ENCODE results near the gene ZYG11B.
"Not testable (repeated sequence)": the region's sequence is repeated elsewhere in the genome, so short reads cannot be mapped to it uniquely, and the experiment has no call there.

ZYG11B gene

DNA sequence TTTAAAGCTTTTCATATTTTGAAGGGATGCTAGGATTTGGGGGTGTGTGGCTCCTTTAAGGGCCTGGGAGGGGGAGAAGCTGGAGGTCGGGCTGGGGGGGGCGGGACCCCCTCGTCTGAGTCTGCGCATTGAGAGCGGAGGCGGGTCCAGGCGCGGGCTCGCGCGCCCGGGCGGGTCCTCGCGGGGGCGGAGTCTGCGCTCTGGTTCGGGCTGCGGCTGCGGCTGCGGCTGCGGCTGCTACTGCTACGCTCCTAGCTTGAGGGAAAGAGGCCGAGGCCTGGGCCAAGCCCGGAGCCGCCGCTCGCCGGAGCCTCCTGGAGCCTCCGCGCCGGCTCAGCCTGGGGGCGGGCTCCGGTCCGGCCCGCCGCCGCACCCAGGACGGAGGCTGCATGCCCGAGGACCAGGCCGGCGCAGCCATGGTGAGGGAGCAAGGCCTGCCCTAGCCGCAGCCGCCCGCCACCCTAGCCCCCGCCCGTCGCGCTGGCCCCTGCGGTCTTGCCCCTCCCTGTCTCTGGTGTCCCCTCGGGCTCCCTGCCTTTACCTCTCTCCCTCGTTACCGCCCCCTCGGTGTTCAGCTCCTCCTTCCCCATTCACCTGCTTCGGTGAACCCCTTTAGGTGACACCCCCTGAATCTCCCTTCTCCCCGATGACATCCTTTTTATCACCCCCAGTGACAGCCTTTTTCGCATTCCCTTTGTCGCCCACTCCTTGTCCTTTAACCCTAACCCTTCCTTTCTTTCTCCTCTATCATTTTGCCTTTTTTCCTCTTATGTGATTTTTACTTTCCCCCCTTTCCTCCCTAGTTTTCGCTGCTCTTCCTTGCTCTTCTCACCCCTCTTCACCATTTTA lies at the start of gene ZYG11B:
Gene ZYG11B, plus strand, starts transcription at position 189 of the 849 bp plus-strand sequence. Its CDS starts 201 bp downstream, at position 390.
- DNase-seq = peak; percentile 79

DNA sequence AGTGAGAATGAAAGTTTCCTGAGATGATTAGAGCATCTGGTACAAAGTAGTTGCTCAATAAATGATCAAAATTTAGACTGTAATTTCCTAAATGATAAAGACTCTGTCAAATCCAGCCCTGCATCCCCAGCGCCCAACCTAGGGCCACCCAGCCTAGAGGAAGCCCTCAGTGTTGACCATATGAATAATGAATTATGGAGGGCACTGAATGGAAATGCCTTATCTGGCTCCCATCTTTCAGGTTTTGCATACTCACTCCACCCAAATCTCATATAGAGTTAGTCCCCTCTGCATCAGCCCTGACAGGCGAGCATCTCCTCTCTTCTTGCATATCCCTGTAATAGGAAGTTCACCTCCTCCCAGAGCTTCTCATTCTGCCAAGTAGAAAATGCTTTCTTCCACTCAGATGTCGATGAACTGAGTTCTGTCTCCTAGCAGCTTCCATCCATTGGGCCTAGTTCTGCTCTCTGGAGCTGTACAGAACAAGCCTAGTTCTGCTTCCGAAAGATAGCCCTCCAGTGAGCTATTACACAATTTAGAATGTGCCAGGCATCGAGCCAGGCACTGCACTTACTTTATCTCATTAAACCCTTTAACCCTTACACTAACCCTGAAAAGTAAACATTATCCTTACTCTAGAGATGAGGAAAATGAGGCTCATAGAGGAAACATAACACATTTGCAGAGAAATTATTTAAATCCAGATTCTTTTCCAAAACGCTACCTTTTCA lies 49.0 kb upstream of the ZYG11B start:
- DNase-seq = no peak

DNA sequence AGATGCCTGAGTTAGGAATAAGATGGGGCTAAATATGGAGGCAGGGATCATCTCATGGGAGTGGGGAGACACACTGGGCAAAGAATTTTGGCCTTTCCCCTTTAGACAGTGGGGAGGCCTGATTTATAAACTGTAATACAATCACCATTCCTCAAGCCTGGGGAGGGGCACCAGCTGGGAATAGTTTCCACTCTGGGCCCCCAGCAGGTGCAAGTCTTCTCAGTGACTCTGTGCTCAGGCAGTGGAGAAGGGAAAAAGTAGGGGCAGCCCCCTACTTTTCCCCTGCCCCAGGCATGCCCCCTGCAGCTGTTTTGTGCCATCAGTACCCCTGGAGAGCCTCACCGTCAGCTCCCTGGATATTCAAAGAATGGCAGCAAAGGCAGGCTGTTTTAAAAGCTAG lies 47.2 kb upstream of the ZYG11B start:
- DNase-seq = no peak

GRCh38 chr1:52679498-52679897 lies 46.8 kb upstream of the ZYG11B start:
- DNase-seq = no peak

- DNase-seq = no peak
These were observed 45.9 kb upstream of the ZYG11B start for GRCh38 chr1:52680353-52680752.

GRCh38 chr1:52681136-52681535 lies 45.1 kb upstream of the ZYG11B start:
- no peak for DNase-seq

DNA sequence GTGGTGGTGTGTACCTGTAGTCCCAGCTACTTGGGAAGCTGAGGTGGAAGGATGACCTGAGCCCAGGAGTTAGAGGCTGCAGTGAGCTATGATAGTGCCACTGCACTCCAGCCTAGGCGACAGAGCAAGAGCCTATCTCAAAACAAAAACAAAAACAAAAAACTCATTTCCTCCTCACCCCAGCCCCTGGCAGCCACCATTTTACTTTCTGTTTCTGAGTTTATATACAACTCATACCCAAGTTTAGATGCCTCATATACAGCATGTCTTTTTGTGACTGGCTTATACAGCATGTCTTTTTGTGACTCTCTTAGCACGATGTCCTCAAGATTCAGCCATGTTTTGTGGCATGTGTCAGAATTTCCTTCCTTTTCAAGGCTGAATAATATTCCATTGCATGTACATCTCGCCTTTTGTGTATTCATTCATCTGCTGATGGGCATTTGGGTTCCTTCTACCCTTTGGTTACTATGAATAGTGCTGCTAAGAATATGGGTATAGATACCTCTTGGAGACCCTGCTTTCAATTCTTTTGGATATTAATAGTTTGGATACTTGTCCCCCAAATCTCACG lies 42.8 kb upstream of the ZYG11B start:
- no peak for DNase-seq

DNA sequence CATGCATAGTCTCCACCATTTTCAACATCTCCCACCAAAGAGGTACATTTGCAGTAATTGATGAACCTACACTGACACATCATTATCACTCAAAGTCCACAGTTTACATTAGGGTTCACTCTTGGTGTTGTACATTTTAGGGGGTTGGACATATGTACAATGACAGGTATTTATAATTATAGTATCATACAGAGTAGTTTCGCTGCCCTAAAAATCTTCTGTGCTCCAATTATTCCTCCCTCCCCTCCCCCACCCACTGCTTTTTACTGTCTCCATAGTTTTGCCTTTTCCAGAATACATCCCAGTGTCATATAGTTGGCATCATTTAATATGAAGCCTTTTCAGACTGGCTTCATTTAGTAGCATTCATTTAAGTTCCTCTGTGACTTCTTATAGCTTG lies 41.7 kb upstream of the ZYG11B start:
- DNase-seq = no peak

DNA sequence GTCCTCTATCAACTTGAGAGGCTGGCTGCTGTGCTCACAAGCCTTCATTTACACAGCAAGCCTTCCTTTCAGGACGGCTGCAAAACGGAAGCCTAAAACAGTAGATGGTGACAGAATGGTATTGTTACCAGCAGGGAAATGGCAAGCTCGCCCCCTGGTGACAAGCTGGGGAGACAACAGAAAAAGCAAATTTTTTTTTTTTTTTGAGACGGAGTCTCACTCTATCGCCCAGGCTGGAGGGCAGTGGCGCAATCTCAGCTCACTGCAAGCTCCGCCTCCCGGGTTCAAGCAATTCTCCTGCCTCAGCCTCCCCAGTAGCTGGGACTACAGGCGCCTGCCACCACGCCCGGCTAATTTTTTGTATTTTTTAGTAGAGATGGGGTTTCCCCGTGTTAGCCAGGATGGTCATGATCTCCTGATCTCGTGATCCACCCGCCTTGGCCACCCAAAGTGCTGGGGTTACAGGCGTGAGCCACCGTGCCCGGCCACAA lies 39.9 kb upstream of the ZYG11B start:
- DNase-seq = not testable (repeated sequence)

GRCh38 chr1:52686830-52687229 lies 39.4 kb upstream of the ZYG11B start:
- DNase-seq = no peak

DNA sequence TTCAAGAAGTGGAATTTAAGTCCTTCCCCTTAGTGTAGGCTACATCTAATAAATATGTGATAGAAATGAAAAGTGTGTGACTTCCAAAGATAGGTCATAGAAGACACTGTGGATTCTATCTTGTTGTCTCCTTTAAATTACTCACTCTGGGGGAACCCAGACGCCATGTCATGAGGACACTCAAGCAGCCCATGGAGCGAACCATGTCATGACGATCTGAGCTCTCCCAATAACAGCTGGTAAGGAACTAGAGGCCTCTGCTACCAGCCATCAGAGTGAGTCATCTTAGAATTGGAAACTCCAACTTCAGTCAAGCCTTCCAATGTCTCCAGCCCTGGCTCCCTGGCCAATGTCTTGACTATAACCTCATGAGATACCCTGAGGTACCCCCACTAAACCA lies 34.4 kb upstream of the ZYG11B start:
- DNase-seq = no peak

DNA sequence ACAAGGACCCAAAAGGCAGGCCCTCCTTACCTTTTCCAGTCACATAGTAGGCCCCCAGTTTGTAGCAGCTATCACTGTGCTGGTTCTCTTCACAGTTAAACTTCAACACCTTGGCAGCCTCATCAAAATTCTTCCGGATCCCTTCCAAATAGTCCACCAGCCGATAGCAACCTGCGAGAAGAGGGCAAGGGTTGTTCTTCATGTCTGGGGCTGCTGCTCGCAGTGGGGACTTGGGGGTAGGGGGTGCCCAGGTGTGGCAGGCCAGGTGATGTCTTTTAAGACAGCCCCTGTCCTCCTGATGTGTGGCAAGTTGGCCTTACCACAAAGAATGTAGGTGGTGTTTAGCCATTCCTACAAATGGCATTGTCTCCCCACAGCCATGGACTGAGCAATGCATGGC lies 33.6 kb upstream of the ZYG11B start:
- no peak for DNase-seq

DNA sequence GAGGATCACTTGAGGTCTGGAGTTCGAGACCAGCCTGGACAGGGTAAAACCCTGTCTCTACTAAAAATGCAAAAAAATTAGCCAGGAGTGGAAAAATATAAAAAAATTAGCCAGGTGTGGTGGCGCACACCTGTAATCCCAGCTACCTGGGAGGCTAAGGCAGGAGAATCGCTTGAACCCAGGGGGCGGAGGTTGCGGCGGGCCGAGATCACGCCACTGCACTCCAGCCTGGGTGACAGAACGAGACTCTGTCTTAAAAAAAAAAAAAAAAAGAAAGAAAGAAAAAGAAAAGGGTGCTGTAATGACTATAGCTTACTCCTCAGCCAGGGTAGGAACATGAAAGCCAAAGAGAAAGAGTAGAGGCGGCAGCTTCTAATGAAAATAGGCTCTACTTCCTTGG lies 32.9 kb upstream of the ZYG11B start:
- DNase-seq = not testable (repeated sequence)

DNA sequence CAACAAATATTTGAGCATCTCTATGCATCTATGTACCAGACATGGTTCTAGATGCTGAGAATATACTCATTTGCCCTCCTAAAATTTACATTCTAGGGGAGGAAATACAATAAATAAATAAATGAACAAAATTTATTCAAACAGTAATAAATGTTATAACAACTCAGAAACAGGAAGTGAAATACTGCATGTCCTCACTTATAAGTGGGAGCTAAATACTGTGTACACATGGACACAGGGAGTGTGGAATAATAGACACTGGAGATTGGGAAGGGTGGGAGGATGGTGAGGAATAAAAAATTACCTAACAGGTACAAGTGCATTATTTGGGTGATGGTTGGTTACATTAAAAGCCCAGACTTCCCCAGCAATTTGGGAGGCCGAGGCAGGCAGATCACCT lies 32.4 kb upstream of the ZYG11B start:
- DNase-seq = no peak

- no peak for DNase-seq
These were observed 30.6 kb upstream of the ZYG11B start for GRCh38 chr1:52695627-52696026.

DNA sequence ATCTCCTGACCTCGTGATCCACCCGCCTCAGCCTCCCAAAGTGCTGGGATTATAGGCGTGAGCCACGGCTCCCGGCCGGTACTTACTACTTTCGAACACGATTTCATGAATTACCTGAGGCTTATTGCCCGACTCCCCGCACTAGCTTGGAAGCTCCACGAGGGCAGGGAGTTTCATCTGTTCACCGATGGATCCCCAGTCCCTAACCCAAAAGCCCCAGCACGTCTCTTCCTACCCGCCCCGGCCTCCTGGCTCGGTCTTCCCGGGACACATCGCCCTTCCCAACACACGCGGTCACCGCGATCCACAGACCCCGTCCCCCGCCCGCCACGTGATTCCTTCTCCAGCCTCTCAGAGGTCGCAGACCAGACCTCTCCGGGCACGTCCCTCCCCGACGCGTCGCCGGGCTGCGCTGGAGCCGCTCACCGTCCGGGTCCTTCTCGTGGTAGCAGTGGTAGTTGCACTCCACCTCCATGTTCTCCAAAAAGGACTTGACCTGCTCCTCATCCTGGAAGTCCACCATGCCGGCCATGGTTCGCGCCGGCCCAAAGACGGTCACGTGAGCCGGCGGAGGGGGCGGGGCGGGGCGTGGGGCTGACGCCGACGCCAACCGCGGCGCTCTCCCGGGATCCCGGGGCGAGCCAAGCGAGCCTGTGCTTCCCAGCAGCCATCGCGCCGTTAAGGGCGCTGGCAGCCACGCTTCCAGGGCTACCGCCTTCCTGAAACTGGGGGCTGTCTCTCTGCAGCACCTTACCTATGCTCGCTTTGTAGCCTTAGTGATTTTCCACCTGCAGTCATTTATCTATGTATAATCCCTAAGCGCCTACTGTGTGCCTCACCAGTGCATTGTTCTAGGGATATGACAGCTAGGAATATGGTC lies 28.2 kb upstream of the ZYG11B start, which contains the start of gene COA7:
Gene COA7, minus strand, starts transcription at position 553 of the 880 bp plus-strand sequence. Its CDS starts 21 bp downstream, at position 532.
- DNase-seq = peak; percentile 66

DNA sequence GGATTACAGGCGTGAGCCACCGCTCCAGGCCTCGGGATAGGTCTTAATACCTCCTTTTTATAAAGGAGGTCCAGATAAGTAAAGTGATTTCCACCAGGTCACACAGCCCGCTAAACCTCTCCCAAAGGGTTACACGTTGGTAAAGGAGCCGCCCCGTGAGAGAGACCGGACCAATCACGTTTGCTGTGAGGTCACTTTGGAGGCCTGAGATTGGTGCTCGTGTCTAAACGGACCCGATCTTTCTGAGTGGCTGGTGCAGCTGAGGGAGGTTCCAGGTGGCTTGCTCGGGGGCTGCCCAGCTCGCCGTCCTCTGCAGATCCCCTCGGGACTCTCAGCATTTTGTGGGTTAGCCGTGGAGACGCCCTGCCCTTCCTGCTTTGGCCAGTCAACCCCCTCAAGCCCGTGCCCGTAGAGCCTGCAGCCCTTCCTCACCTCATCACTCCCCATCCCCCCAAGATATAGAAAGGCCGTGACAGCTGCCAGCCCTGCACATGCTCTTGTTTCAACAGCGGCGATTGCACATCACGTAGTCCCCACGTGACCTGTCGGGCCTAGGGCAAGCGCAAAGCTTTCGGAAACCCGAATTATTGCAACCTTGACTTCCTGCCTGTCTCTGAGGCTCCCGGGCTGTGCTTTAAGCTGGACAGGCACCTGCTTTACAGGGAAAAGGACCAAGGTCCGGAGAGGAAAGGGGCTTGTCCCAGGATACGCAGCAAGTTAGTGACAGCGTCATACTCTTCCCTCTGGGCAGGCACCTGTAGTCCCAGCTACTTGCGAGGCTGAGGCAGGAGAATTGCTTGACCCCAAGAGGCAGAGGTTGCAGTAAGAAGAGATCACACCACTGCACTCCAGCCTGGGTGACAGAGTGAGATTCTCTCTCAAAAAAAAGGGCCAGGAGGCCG lies 23.1 kb upstream of the ZYG11B start:
- DNase-seq = peak; percentile 79

GRCh38 chr1:52706136-52706670 lies 20.1 kb upstream of the ZYG11B start:
- DNase-seq = no peak

DNA sequence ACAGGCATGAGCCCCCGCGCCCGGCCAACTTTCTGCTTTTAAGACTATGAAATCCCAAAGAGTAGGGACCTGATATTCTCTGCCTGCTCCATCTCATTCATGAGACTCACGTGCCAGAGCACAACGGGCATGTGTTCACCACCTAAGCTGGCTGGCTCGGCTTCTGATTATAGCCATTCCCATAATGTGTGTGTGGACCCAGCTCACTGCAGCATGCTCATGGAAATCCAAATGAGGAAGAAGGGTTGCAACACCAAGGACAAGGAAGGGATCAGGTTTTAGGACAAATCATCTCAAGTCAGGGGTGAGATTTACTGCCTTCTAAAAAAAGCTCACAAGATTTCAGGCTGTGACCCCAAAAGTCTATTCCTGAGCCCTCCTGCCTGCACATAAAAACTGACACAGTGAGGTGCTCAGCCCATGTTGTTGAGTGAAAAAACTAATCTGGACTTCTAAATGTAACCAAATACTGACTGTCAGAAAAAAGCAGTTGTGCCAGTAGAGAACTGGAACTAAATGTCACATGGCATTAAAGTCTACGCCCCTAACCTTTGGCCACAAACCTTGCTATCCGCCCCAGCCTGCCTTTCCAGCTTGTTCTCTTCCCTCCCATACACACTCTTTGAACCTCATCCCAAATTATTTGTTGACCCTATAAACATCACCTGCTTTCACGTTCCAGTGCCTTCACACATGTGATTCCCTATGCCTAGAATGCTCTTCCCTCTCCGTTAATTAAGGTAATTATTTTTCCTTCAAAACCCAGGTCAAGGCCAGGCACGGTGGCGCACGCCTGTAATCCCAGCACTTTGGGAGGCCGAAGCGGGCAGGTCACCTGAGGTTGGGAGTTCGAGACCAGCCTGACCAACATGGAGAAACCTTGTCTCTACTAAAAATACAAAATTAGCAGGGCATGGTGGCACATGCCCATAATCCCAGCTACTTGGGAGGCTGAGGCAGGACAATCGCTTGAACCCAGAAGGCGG lies 19.0 kb upstream of the ZYG11B start:
- no peak for DNase-seq
